ENCODE data around the gene CRACDL. TPM values are rescaled to one million over a fixed set of nuclear protein-coding genes. Genes with fewer than 3 reads are reported as not detected.

The CRACDL gene
- total and polyA plus RNA-seq, 4 experiments from 2014 or later, result 0.25 to 1.3 (median 1.2) TPM

DNA sequence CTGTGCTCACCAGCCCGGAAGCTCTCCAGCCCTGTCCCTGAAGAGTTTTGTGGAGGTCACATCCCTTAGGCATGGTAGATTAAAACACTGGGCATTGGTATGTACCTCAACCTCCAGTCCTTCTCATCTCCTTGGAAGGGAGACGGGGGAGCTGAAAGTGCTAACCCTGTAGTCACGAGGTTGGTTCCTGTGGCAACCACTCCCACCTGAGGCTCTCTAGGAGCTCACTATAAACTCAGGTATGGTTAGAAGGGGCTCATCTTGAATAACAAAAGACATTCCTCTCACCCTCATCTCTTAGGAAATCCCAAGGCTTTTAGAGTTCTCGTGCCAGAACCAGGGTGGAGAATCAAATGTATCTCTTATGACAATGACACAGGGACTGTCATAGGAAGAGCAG lies 162.1 kb downstream of the CRACDL start:
- peak overlapping the region in 6 of 8 donors; percentile 14 to 97 (median 40) for H3K4me3 Mint-ChIP-seq
- Histone ChIP-seq H3K27me3 (ENCODE audit: insufficient read depth, low read length) (no peaks in the 10 kb centered on the region), H3K4me1 (ENCODE audit: insufficient read depth, low read length) (peaks cover 61% of the 10 kb centered on the region), H3K36me3 (ENCODE audit: insufficient read depth, low read length) (no peaks in the 10 kb centered on the region), H3K27ac (ENCODE audit: low read depth, low read length) (peak overlapping the region; percentile 63), H3K9me3 (ENCODE audit: control insufficient read depth in 1 of 2, low read length in 2 of 2) (no peaks in the 10 kb centered on the region), H3K4me3 (ENCODE audit: low read length in 2 of 2) (no peak overlapping the region)
- H3K27me3 Mint-ChIP-seq, result no peaks in the 10 kb centered on the region
- intact Hi-C loops (cut with micrococcal nuclease), result loop anchor here (5.0 kb wide), 2 partner anchors 33 to 293 kb away; no protein-coding TSS in a partner anchor
- H3K4me1 Mint-ChIP-seq, result peaks cover 46 to 81% (median 58%) of the 10 kb centered on the region in 4 donors
- peaks cover 0 to 3% (median 0%) of the 10 kb centered on the region in 8 donors for H3K9me3 Mint-ChIP-seq
- H3K36me3 Mint-ChIP-seq, result peaks cover 0 to 8% of the 10 kb centered on the region in 2 donors
- POLR2A ChIA-PET (ENCODE audit: partially characterized antibody), result interaction anchor here (1.0 to 13.3 kb wide), 5 partner anchors 8 to 114 kb away, joined by 3 to 565 read pairs (median 173); partner anchors contain the start of gene MGAT4A
- CTCF ChIA-PET (ENCODE audit: partially characterized antibody), result interaction anchor here (0.6 to 4.8 kb wide), 4 partner anchors 43 to 125 kb away, joined by 3 to 51 read pairs (median 6); partner anchors contain the start of gene MGAT4A
- peak overlapping the region; percentile 89 to 100 (median 98) for H3K27ac Mint-ChIP-seq
- DNase-seq, result no peak

DNA sequence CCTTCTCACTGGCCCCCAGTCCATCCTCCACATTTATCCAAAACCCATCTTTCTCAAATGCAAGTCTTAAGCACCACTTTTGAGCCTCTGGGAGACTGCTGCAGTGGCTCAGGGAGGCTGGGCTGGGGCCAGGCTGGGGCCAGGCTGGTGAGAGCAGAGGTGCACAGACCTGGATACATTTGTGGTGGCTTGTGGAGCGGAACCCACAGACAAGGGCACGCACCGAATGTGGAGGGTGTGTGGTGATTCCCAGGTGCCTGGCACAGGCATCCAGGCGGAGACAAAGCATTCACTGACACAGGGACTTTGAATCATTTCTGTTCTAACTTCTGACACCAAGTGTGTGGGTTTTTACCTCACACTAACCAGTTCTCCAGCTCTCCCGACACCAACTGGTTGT lies 162.9 kb downstream of the CRACDL start:
- intact Hi-C loops (cut with micrococcal nuclease), result loop anchor here (5.0 kb wide), 2 partner anchors 34 to 294 kb away; no protein-coding TSS in a partner anchor
- POLR2A ChIA-PET (ENCODE audit: partially characterized antibody), result interaction anchor here (1.0 to 13.3 kb wide), 6 partner anchors 9 to 113 kb away, joined by 3 to 565 read pairs (median 107); partner anchors contain the start of gene MGAT4A

DNA sequence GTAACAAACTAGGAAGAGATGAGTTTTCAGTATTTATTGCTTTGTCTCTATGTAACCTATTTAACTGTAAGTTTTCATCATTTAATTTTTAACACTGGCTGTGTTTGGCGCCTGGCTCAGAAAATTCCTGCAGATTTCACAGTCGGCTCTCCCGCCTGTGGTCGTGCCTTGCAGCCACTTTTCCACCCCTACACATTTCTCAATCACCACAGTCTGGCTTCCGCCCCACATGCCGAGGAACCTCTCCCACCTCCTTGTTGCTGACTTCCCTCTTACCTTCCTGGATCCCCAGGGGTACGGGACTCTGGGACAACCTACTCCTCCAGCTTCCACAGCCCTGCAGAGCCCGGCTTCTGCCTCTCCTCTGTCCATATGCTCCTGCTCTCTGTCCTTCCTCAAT lies 163.5 kb downstream of the CRACDL start:
- H3K9me3 ChIP-seq (ENCODE audit: control insufficient read depth in 1 of 2, low read length in 2 of 2), result no peaks in the 10 kb centered on the region
- Mint-ChIP-seq H3K36me3 (peaks cover 0 to 9% of the 10 kb centered on the region in 2 donors), H3K4me1 (peaks cover 55 to 93% (median 71%) of the 10 kb centered on the region in 4 donors), H3K4me3 (peak overlapping the region; percentile 92 to 99 (median 94)), H3K9me3 (peaks cover 0 to 3% (median 0%) of the 10 kb centered on the region in 8 donors), H3K27ac (peak overlapping the region; percentile 89 to 100 (median 98)), H3K27me3 (no peaks in the 10 kb centered on the region)
- intact Hi-C loops (cut with micrococcal nuclease), result loop anchor here (1.0 to 5.0 kb wide), 3 partner anchors 35 to 295 kb away; partner anchors contain the start of genes COA5 and UNC50
- peak overlapping the region; percentile 31 to 57 for H3K4me3 ChIP-seq (ENCODE audit: low read length in 2 of 2)
- H3K36me3 ChIP-seq (ENCODE audit: insufficient read depth, low read length), result no peaks in the 10 kb centered on the region
- H3K4me1 ChIP-seq (ENCODE audit: insufficient read depth, low read length), result peaks cover 74% of the 10 kb centered on the region
- peak overlapping the region; percentile 63 for H3K27ac ChIP-seq (ENCODE audit: low read depth, low read length)
- POLR2A ChIA-PET (ENCODE audit: partially characterized antibody), result interaction anchor here (0.7 to 13.3 kb wide), 12 partner anchors 14 to 128 kb away, joined by 3 to 565 read pairs (median 26); partner anchors contain the start of gene MGAT4A
- CTCF ChIA-PET (ENCODE audit: partially characterized antibody), result interaction anchor here (1.2 to 4.8 kb wide), 7 partner anchors 14 to 123 kb away, joined by 4 to 51 read pairs (median 8); partner anchors contain the start of gene MGAT4A
- no peaks in the 10 kb centered on the region for H3K27me3 ChIP-seq (ENCODE audit: insufficient read depth, low read length)
- DNase-seq, result no peak

More for the DNA sequence above, 162.9 kb downstream of the CRACDL start:
- Histone ChIP-seq H3K27ac (ENCODE audit: low read depth, low read length) (peak overlapping the region; percentile 63), H3K4me1 (ENCODE audit: insufficient read depth, low read length) (peaks cover 68% of the 10 kb centered on the region), H3K4me3 (ENCODE audit: low read length in 2 of 2) (peak overlapping the region in 1 of 2 donors; percentile 57), H3K9me3 (ENCODE audit: control insufficient read depth in 1 of 2, low read length in 2 of 2) (no peaks in the 10 kb centered on the region), H3K36me3 (ENCODE audit: insufficient read depth, low read length) (no peaks in the 10 kb centered on the region), H3K27me3 (ENCODE audit: insufficient read depth, low read length) (no peaks in the 10 kb centered on the region)
- no peak for DNase-seq
- Mint-ChIP-seq H3K36me3 (peaks cover 0 to 9% of the 10 kb centered on the region in 2 donors), H3K9me3 (peaks cover 0 to 3% (median 0%) of the 10 kb centered on the region in 8 donors), H3K4me1 (peaks cover 54 to 89% (median 65%) of the 10 kb centered on the region in 4 donors), H3K4me3 (peak overlapping the region; percentile 5 to 99 (median 94)), H3K27ac (peak overlapping the region; percentile 89 to 100 (median 98)), H3K27me3 (no peaks in the 10 kb centered on the region)
- CTCF ChIA-PET (ENCODE audit: partially characterized antibody), result interaction anchor here (0.6 to 4.8 kb wide), 6 partner anchors 34 to 124 kb away, joined by 3 to 51 read pairs (median 5); partner anchors contain the start of gene MGAT4A

DNA sequence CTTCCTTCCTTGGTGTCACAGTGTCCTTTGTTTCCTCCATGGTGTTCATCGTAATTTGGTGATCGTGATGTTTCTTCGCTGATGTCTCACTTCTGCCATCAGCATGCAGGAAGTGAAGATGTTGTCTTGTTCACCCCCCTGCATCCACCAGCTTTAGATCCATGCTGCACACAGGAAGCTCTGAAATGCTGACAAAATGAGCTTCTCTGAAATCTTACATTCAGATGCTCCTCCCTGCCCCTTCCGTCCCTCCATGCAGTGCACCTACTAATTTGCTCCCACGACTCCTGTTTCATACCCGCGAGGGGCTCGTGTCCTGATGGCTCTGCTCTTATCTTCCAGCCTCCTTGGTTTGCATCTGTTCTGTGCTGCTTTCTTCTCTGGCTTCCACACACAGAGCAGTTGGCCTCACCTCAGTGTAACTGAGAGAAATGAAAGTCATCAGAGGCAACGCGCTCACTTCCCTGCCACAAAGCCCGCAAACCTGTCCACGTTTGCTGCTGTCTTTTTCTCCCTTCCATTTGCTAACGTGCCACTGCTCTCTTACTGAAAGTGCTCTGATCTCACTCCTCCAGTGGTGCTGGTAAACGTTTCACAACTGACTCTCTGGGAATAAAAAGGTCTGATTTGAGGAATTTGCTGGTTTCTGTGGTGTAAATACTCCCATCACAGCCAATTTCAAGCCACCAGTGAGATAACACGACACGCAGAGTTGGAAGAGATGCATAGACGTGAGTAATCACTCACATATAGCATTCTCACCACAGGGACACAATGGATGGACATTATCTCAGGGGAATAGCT lies 164.1 kb downstream of the CRACDL start:
- Histone ChIP-seq H3K4me1 (ENCODE audit: insufficient read depth, low read length) (peaks cover 79% of the 10 kb centered on the region), H3K4me3 (ENCODE audit: low read length in 2 of 2) (peak overlapping the region; percentile 31 to 57), H3K36me3 (ENCODE audit: insufficient read depth, low read length) (no peaks in the 10 kb centered on the region), H3K27ac (ENCODE audit: low read depth, low read length) (peak overlapping the region; percentile 63), H3K9me3 (ENCODE audit: control insufficient read depth in 1 of 2, low read length in 2 of 2) (no peaks in the 10 kb centered on the region), H3K27me3 (ENCODE audit: insufficient read depth, low read length) (no peaks in the 10 kb centered on the region)
- intact Hi-C loops (cut with micrococcal nuclease), result loop anchor here (1.0 to 5.0 kb wide), 10 partner anchors 11 to 295 kb away; partner anchors contain the start of genes COA5 and UNC50
- Mint-ChIP-seq H3K4me3 (peak overlapping the region; percentile 92 to 99 (median 94)), H3K36me3 (peaks cover 0 to 9% of the 10 kb centered on the region in 2 donors), H3K4me1 (peaks cover 60 to 93% (median 76%) of the 10 kb centered on the region in 4 donors), H3K27ac (peak overlapping the region; percentile 89 to 100 (median 98)), H3K9me3 (peaks cover 0 to 3% (median 0%) of the 10 kb centered on the region in 8 donors), H3K27me3 (no peaks in the 10 kb centered on the region)
- ChIA-PET POLR2A (ENCODE audit: partially characterized antibody) (interaction anchor here (0.6 to 13.3 kb wide), 38 partner anchors 8 to 1126 kb away, joined by 3 to 565 read pairs (median 6); partner anchors contain the start of genes C2orf15, COA5, COX5B and LIPT1), CTCF (ENCODE audit: partially characterized antibody) (interaction anchor here (0.9 to 4.8 kb wide), 27 partner anchors 9 to 123 kb away, joined by 3 to 51 read pairs (median 4); partner anchors contain the start of gene MGAT4A)
- DNase-seq, result peak; percentile 82 to 92 (median 89)

DNA sequence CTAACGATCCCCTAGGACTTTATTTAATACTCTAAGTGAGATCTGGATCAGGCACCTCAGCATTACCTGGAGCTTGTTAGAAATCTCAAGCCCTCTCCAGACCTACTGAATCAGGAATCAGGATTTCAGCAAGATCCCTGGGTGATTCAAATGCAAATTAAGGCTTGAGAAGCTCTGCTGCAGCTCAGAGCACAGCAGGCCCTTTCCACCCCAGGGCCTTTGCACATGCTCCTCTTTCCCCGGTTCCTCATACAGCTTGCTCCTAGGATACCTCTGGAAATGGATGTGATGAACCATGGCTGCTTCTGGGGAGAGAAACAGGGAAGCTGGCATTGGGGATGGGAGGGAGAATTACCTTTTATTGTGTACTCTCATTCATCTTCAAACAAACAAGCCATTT lies 164.8 kb downstream of the CRACDL start:
- no peaks in the 10 kb centered on the region for H3K36me3 ChIP-seq (ENCODE audit: insufficient read depth, low read length)
- H3K4me3 Mint-ChIP-seq, result peak overlapping the region; percentile 92 to 99 (median 94)
- intact Hi-C loops (cut with micrococcal nuclease), result loop anchor here (1.0 to 5.0 kb wide), 9 partner anchors 10 to 296 kb away; no protein-coding TSS in a partner anchor
- ChIA-PET CTCF (ENCODE audit: partially characterized antibody) (interaction anchor here (0.6 to 4.8 kb wide), 27 partner anchors 10 to 319 kb away, joined by 3 to 51 read pairs (median 4); partner anchors contain the start of gene MGAT4A), POLR2A (ENCODE audit: partially characterized antibody) (interaction anchor here (0.6 to 13.3 kb wide), 40 partner anchors 9 to 1125 kb away, joined by 3 to 565 read pairs (median 6); partner anchors contain the start of genes C2orf15, COA5, COX5B and LIPT1)
- H3K27me3 ChIP-seq (ENCODE audit: insufficient read depth, low read length), result no peaks in the 10 kb centered on the region
- H3K9me3 ChIP-seq (ENCODE audit: control insufficient read depth in 1 of 2, low read length in 2 of 2), result no peaks in the 10 kb centered on the region
- H3K4me1 Mint-ChIP-seq, result peaks cover 66 to 97% (median 79%) of the 10 kb centered on the region in 4 donors
- peaks cover 0 to 9% of the 10 kb centered on the region in 2 donors for H3K36me3 Mint-ChIP-seq
- peak overlapping the region; percentile 57 to 67 for H3K4me3 ChIP-seq (ENCODE audit: low read length in 2 of 2)
- peak overlapping the region; percentile 89 to 100 (median 98) for H3K27ac Mint-ChIP-seq
- DNase-seq, result peak in 1 of 5 donors; percentile 52
- peak overlapping the region; percentile 63 for H3K27ac ChIP-seq (ENCODE audit: low read depth, low read length)
- H3K9me3 Mint-ChIP-seq, result peaks cover 0 to 3% (median 0%) of the 10 kb centered on the region in 8 donors
- peaks cover 84% of the 10 kb centered on the region for H3K4me1 ChIP-seq (ENCODE audit: insufficient read depth, low read length)
- no peaks in the 10 kb centered on the region for H3K27me3 Mint-ChIP-seq

DNA sequence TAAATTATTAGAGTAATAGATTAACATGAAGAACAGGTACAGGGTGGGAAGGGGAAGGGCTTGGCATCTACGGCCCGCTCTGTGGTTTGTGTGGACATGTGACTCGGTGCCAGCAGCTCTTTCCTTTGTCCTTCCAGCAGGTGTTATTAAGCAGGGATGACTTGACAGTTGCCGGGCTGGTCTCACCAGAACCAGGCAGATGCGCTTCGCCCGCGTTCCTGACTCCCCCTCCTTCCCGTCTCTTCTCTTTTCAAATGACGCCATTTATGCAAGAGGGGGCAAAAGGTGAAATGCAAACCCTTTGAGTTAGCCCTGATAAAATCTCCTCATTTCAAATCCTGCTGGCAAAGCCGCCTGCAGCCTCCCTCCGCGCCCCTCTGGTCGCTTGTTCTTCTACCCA lies 166.2 kb downstream of the CRACDL start:
- intact Hi-C loops (cut with micrococcal nuclease), result loop anchor here (2.0 to 5.0 kb wide), 4 partner anchors 38 to 298 kb away; no protein-coding TSS in a partner anchor
- Histone ChIP-seq H3K4me1 (ENCODE audit: insufficient read depth, low read length) (peaks cover 85% of the 10 kb centered on the region), H3K27ac (ENCODE audit: low read depth, low read length) (peak overlapping the region; percentile 57), H3K9me3 (ENCODE audit: control insufficient read depth in 1 of 2, low read length in 2 of 2) (no peaks in the 10 kb centered on the region), H3K36me3 (ENCODE audit: insufficient read depth, low read length) (no peaks in the 10 kb centered on the region), H3K4me3 (ENCODE audit: low read length in 2 of 2) (peak overlapping the region in 1 of 2 donors; percentile 39), H3K27me3 (ENCODE audit: insufficient read depth, low read length) (no peaks in the 10 kb centered on the region)
- H3K4me3 Mint-ChIP-seq, result peak overlapping the region; percentile 92 to 99 (median 94)
- H3K27me3 Mint-ChIP-seq, result no peaks in the 10 kb centered on the region
- DNase-seq, result peak; percentile 46 to 78 (median 53)
- ChIA-PET POLR2A (ENCODE audit: partially characterized antibody) (interaction anchor here (2.2 to 13.3 kb wide), 8 partner anchors 11 to 305 kb away, joined by 9 to 565 read pairs (median 20); partner anchors contain the start of gene MGAT4A), CTCF (ENCODE audit: partially characterized antibody) (interaction anchor here (2.9 to 4.8 kb wide), 3 partner anchors 9 to 54 kb away, joined by 17 to 51 read pairs (median 30); partner anchors contain the start of gene MGAT4A)
- peaks cover 0 to 3% (median 0%) of the 10 kb centered on the region in 8 donors for H3K9me3 Mint-ChIP-seq
- peak overlapping the region; percentile 89 to 100 (median 98) for H3K27ac Mint-ChIP-seq
- peaks cover 0 to 9% of the 10 kb centered on the region in 2 donors for H3K36me3 Mint-ChIP-seq
- H3K4me1 Mint-ChIP-seq, result peaks cover 66 to 94% (median 81%) of the 10 kb centered on the region in 4 donors

Measured in CD4-positive, alpha-beta memory T cell (primary cell).